Keratinocyte (primary cell): ENCODE measurements around the gene TMC1. TPM values are rescaled to one million over a fixed set of nuclear protein-coding genes. Genes with fewer than 3 reads are reported as not detected.

Experiments
- DNase-seq: peaks from one replicate; pipeline ENCODE4 v3.0.0-alpha.2; 2011; ENCODE audit warnings: low read depth, missing footprints, low spot score
- FAIRE-seq: peaks from 2 replicates; lab custom pipeline; 2011; peaks lifted over from hg19 to GRCh38; lab: Jason Lieb, UNC
- H2AFZ ChIP-seq: 2 replicates; pipeline ENCODE4 v1.6.0; 2012; ENCODE audit warnings: low read length, control low read depth, inconsistent platforms; ENCODE audit not compliant: control insufficient read depth
- H3K27ac ChIP-seq: 2 replicates; pipeline ENCODE4 v1.5.1; 2011; ENCODE audit warnings: low read length; ENCODE audit not compliant: control insufficient read depth, insufficient read depth
- H3K27me3 ChIP-seq: 3 replicates; pipeline ENCODE4 v1.6.0; 2011; ENCODE audit warnings: low read length; ENCODE audit not compliant: control insufficient read depth, insufficient read depth; ENCODE audit errors: extremely low read depth
- H3K36me3 ChIP-seq, 2 experiments: 2 replicates in 1 of 2; 3 replicates in 1 of 2; pipeline ENCODE4 v1.5.1; 2011; ENCODE audit warnings: low read length in 2 of 2, mild to moderate bottlenecking in 1 of 2; ENCODE audit not compliant: control insufficient read depth in 2 of 2, insufficient read depth in 2 of 2; ENCODE audit errors: extremely low read depth in 1 of 2
- H3K4me1 ChIP-seq: 3 replicates; pipeline ENCODE4 v1.5.1; 2011; ENCODE audit warnings: low read length; ENCODE audit not compliant: control insufficient read depth, insufficient read depth; ENCODE audit errors: extremely low read depth
- H3K4me2 ChIP-seq: 3 replicates; pipeline ENCODE4 v1.6.0; 2011; ENCODE audit warnings: low read depth, low read length; ENCODE audit not compliant: control insufficient read depth, insufficient read depth; ENCODE audit errors: extremely low read depth
- H3K4me3 ChIP-seq, 3 experiments: fragments of 200-600 bp in 1 of 3; sonication (generic) in 1 of 3; 2 replicates in 2 of 3; 3 replicates in 1 of 3; pipeline ENCODE4 v1.5.1; 2011 to 2016; ENCODE audit warnings: low read length in 3 of 3, mild to moderate bottlenecking in 3 of 3, control low read depth in 2 of 3, inconsistent platforms in 1 of 3, low read depth in 1 of 3, mixed read lengths in 1 of 3, mixed run types in 1 of 3, moderate library complexity in 1 of 3; ENCODE audit not compliant: control insufficient read depth in 2 of 3, insufficient read depth in 2 of 3; ENCODE audit errors: extremely low read depth in 1 of 3
- H3K79me2 ChIP-seq: 2 replicates; pipeline ENCODE4 v1.6.0; 2012; ENCODE audit warnings: low read length; ENCODE audit not compliant: control insufficient read depth, insufficient read depth
- H3K9ac ChIP-seq: 3 replicates; pipeline ENCODE4 v1.6.0; 2011; ENCODE audit warnings: low read length; ENCODE audit not compliant: control insufficient read depth, insufficient read depth; ENCODE audit errors: extremely low read depth
- H3K9me1 ChIP-seq: 3 replicates; pipeline ENCODE4 v1.6.0; 2011; ENCODE audit warnings: low read length; ENCODE audit not compliant: control insufficient read depth, insufficient read depth; ENCODE audit errors: extremely low read depth
- H3K9me3 ChIP-seq: 2 replicates; pipeline ENCODE4 v1.5.1; 2012; ENCODE audit warnings: low read depth, low read length; ENCODE audit not compliant: control insufficient read depth
- H4K20me1 ChIP-seq: 3 replicates; pipeline ENCODE4 v1.6.0; 2011; ENCODE audit warnings: low read length; ENCODE audit not compliant: control insufficient read depth, insufficient read depth; ENCODE audit errors: extremely low read depth
- CTCF ChIP-seq, 3 experiments: IDR thresholded peaks in 1 of 3; conservative IDR thresholded peaks in 1 of 3; optimal IDR thresholded peaks in 1 of 3; 2 replicates in 2 of 3; 3 replicates in 1 of 3; pipeline versions ENCODE3 to v1.5.1; 2011; ENCODE audit warnings: low read length in 3 of 3, mild to moderate bottlenecking in 3 of 3, moderate library complexity in 2 of 3, control low read depth in 1 of 3, inconsistent platforms in 1 of 3; ENCODE audit not compliant: insufficient read depth in 2 of 3; ENCODE audit errors: extremely low read depth in 1 of 3
- EZH2 ChIP-seq: IDR thresholded peaks from one replicate; pipeline ENCODE4 v1.6.1; 2012; ENCODE audit warnings: inconsistent platforms, mild to moderate bottlenecking, low read length, moderate library complexity
- dilution Hi-C: fragments of 300-500 bp; cut with MboI; formaldehyde crosslinking; loops from one replicate; pipeline ENCODE4 v1.7.0; 2020; ENCODE audit warnings: low sequenced_read_pairs; ENCODE audit not compliant: extremely low pct_ligation_motif_present
- polyA plus RNA-seq, 5 experiments: library from polyadenylated mRNA; depleted of rRNA in 3 of 5; stranded (reverse) in 3 of 5; stranded (forward) in 1 of 5; unstranded in 1 of 5; fragments of >200 nt; gene quantifications; 1 replicate in 1 of 5; 2 replicates in 3 of 5; 3 replicates in 1 of 5; pipeline versions ENCODE4 v1.2.1 to v1.2.3, GENCODE V29; 2011 to 2012; ENCODE audit warnings: missing spikeins in 2 of 5, low read depth in 1 of 5, low replicate concordance in 1 of 5

TMC1 gene
- polyA plus RNA-seq, 1 donor (not counting 4 experiments of a cell fraction or from before 2014, with no cell fraction given) = 0.05 TPM

GRCh38 chr9:72579190-72579589 lies 57.8 kb downstream of the TMC1 start:
- H3K79me2 ChIP-seq = no peaks in the 10 kb centered on the region
- FAIRE-seq (peak; percentile 72), DNase-seq (peak; percentile 23)
- H3K4me3 ChIP-seq = peak overlapping the region in 2 of 3 experiments; percentile 3 to 19
- no peaks in the 10 kb centered on the region for H4K20me1 ChIP-seq
- peak overlapping the region; percentile 42 for H3K9ac ChIP-seq
- H3K27me3 ChIP-seq = no peaks in the 10 kb centered on the region
- H3K9me1 ChIP-seq = no peaks in the 10 kb centered on the region
- no peaks in the 10 kb centered on the region for H3K36me3 ChIP-seq
- dilution Hi-C loops = loop anchor here (25.0 kb wide), 1 partner anchor 217 kb away; the partner anchor contains the start of gene ZFAND5
- peaks cover 57% of the 10 kb centered on the region for H3K4me1 ChIP-seq
- H3K27ac ChIP-seq = peak overlapping the region; percentile 88
- H3K4me2 ChIP-seq = peak overlapping the region; percentile 83
- TF ChIP-seq CTCF (optimal IDR thresholded peaks at IDR 0.05 in 1 of 3, IDR thresholded peaks at IDR 0.05 in 1 of 3, conservative IDR thresholded peaks at IDR 0.05 in 1 of 3; ENCODE audit: extremely low read depth in 1 of 3, insufficient read depth in 2 of 3, low read length in 3 of 3) (no peak), EZH2 (no peak)
- no peaks in the 10 kb centered on the region for H3K9me3 ChIP-seq
- H2AFZ ChIP-seq = no peak overlapping the region

- H3K9ac ChIP-seq = no peak overlapping the region
- no peaks in the 10 kb centered on the region for H3K27me3 ChIP-seq
- H3K36me3 ChIP-seq = no peaks in the 10 kb centered on the region
- no peaks in the 10 kb centered on the region for H4K20me1 ChIP-seq
- FAIRE-seq (peak; percentile 61), DNase-seq (no peak)
- peak overlapping the region; percentile 36 for H3K4me2 ChIP-seq
- H3K9me3 ChIP-seq = no peaks in the 10 kb centered on the region
- no peaks in the 10 kb centered on the region for H3K79me2 ChIP-seq
- no peak for TF ChIP-seq CTCF (optimal IDR thresholded peaks at IDR 0.05 in 1 of 3, IDR thresholded peaks at IDR 0.05 in 1 of 3, conservative IDR thresholded peaks at IDR 0.05 in 1 of 3; ENCODE audit: extremely low read depth in 1 of 3, insufficient read depth in 2 of 3, low read length in 3 of 3)
- no peak for TF ChIP-seq EZH2
- H2AFZ ChIP-seq = no peak overlapping the region
- H3K27ac ChIP-seq = peak overlapping the region; percentile 46
- H3K4me1 ChIP-seq = peaks cover 57% of the 10 kb centered on the region
- no peaks in the 10 kb centered on the region for H3K9me1 ChIP-seq
- dilution Hi-C loops = loop anchor here (25.0 kb wide), 1 partner anchor 218 kb away; the partner anchor contains the start of gene ZFAND5
- H3K4me3 ChIP-seq = no peak overlapping the region
Observed at GRCh38 chr9:72579880-72580550, 58.6 kb downstream of the TMC1 start.
